Stimulated activated CD4-positive, alpha-beta T cell treated with anti-CD3 and anti-CD28 coated beads, Interleukin-12 subunit alpha, Interleukin-12 subunit beta, amount 100 ng/mL, for 24 hours (primary cell): ENCODE data around the gene DGCR6L.
"Not testable (repeated sequence)": the region's sequence is repeated elsewhere in the genome, so short reads cannot be mapped to it uniquely, and the experiment has no call there.

ENCODE experiments used
- DNase-seq, 2 experiments: peaks; one replicate each; pipeline ENCODE4 v3.0.0-alpha.2; 2020; ENCODE audit warnings: low read depth in 2 of 2

The DGCR6L gene

GRCh38 chr22:20319745-20320658 lies at the start of gene DGCR6L:
DGCR6L (minus strand) TSS chr22:20320060; CDS start chr22:20319988, 72 bp downstream.
- peak; percentile 92 to 97 for DNase-seq

GRCh38 chr22:20368875-20369274 lies 49.0 kb upstream of the DGCR6L start:
- DNase-seq = not testable (repeated sequence)

GRCh38 chr22:20366841-20367240 lies 47.0 kb upstream of the DGCR6L start:
- DNase-seq = not testable (repeated sequence)

GRCh38 chr22:20364335-20365260 lies 44.7 kb upstream of the DGCR6L start:
- not testable (repeated sequence) for DNase-seq

- DNase-seq = not testable (repeated sequence)
These were observed 42.5 kb upstream of the DGCR6L start for GRCh38 chr22:20362403-20362802.

- DNase-seq = not testable (repeated sequence)
These were observed 41.9 kb upstream of the DGCR6L start for GRCh38 chr22:20361752-20362229.

GRCh38 chr22:20360866-20361751 lies 41.2 kb upstream of the DGCR6L start:
- DNase-seq = not testable (repeated sequence)

GRCh38 chr22:20360261-20360660 lies 40.4 kb upstream of the DGCR6L start:
- not testable (repeated sequence) for DNase-seq

- not testable (repeated sequence) for DNase-seq
These were observed 38.8 kb upstream of the DGCR6L start for GRCh38 chr22:20358503-20359239.

GRCh38 chr22:20357967-20358366 lies 38.1 kb upstream of the DGCR6L start:
- not testable (repeated sequence) for DNase-seq

- DNase-seq = not testable (repeated sequence)
These were observed 37.0 kb upstream of the DGCR6L start for GRCh38 chr22:20356906-20357305.

GRCh38 chr22:20355939-20356636 lies 36.2 kb upstream of the DGCR6L start:
- not testable (repeated sequence) for DNase-seq

- no peak for DNase-seq
These were observed 34.5 kb upstream of the DGCR6L start for GRCh38 chr22:20354238-20354975.

GRCh38 chr22:20352536-20352935 lies 32.7 kb upstream of the DGCR6L start:
- DNase-seq = not testable (repeated sequence)

- not testable (repeated sequence) for DNase-seq
These were observed 26.7 kb upstream of the DGCR6L start for GRCh38 chr22:20346553-20346952.

GRCh38 chr22:20338291-20338690 lies 18.4 kb upstream of the DGCR6L start:
- DNase-seq = not testable (repeated sequence)

- DNase-seq = not testable (repeated sequence)
These were observed 17.9 kb upstream of the DGCR6L start for GRCh38 chr22:20337807-20338206.

GRCh38 chr22:20336561-20336960 lies 16.7 kb upstream of the DGCR6L start:
- not testable (repeated sequence) for DNase-seq

GRCh38 chr22:20328569-20328930 lies 8.7 kb upstream of the DGCR6L start:
- DNase-seq = not testable (repeated sequence)
